HG03135 (cell line): ENCODE results near the gene OSBPL6.
"Not testable (repeated sequence)": the region's sequence is repeated elsewhere in the genome, so short reads cannot be mapped to it uniquely, and the experiment has no call there.

Source experiments
- ATAC-seq: cut with Tn5 transposase; IDR thresholded peaks from one replicate; pipeline ENCODE4 v1.9.1; 2021; ENCODE audit warnings: mild to moderate bottlenecking, moderate library complexity; ENCODE audit not compliant: unreplicated experiment

The OSBPL6 gene

GRCh38 chr2:178333851-178334250, 139.5 kb downstream of the OSBPL6 start:
- no peak for ATAC-seq

- ATAC-seq: no peak
These were observed 140.9 kb downstream of the OSBPL6 start for GRCh38 chr2:178335230-178335629.

- no peak for ATAC-seq
These were observed 149.8 kb downstream of the OSBPL6 start for GRCh38 chr2:178344121-178344520.

GRCh38 chr2:178345951-178346350, 151.6 kb downstream of the OSBPL6 start:
- no peak for ATAC-seq

- ATAC-seq: no peak
These were observed 155.7 kb downstream of the OSBPL6 start for GRCh38 chr2:178350051-178350450.

GRCh38 chr2:178357704-178358103, 163.4 kb downstream of the OSBPL6 start:
- not testable (repeated sequence) for ATAC-seq

GRCh38 chr2:178359192-178359912, 165.0 kb downstream of the OSBPL6 start:
- no peak for ATAC-seq

GRCh38 chr2:178361588-178361987, 167.3 kb downstream of the OSBPL6 start:
- no peak for ATAC-seq

- no peak for ATAC-seq
These were observed 168.9 kb downstream of the OSBPL6 start for GRCh38 chr2:178363252-178363651.

GRCh38 chr2:178365116-178365515, 170.8 kb downstream of the OSBPL6 start:
- no peak for ATAC-seq

GRCh38 chr2:178366412-178366811, 172.1 kb downstream of the OSBPL6 start:
- ATAC-seq: no peak

- ATAC-seq: no peak
These were observed 173.0 kb downstream of the OSBPL6 start for GRCh38 chr2:178367344-178367743.

- no peak for ATAC-seq
These were observed 180.6 kb downstream of the OSBPL6 start for GRCh38 chr2:178374865-178375264.

- no peak for ATAC-seq
These were observed 182.7 kb downstream of the OSBPL6 start for GRCh38 chr2:178377046-178377445.

GRCh38 chr2:178379162-178380004, 185.1 kb downstream of the OSBPL6 start:
- ATAC-seq: no peak

GRCh38 chr2:178380763-178381162, 186.5 kb downstream of the OSBPL6 start:
- no peak for ATAC-seq

GRCh38 chr2:178383718-178384117, 189.4 kb downstream of the OSBPL6 start:
- no peak for ATAC-seq

GRCh38 chr2:178385595-178386148, 191.4 kb downstream of the OSBPL6 start:
- ATAC-seq: no peak

GRCh38 chr2:178386986-178387597, 192.8 kb downstream of the OSBPL6 start:
- no peak for ATAC-seq

GRCh38 chr2:178388287-178388686, 194.0 kb downstream of the OSBPL6 start:
- ATAC-seq: no peak

- no peak for ATAC-seq
These were observed 197.4 kb downstream of the OSBPL6 start for GRCh38 chr2:178391701-178392100.
